HG03039 (cell line): Measurements from ENCODE around the gene VIPR2.

ENCODE experiments used
- ATAC-seq: cut with Tn5 transposase; IDR thresholded peaks from one replicate; pipeline ENCODE4 v1.9.1; 2021; ENCODE audit warnings: mild to moderate bottlenecking, moderate library complexity; ENCODE audit not compliant: unreplicated experiment

VIPR2 gene

DNA sequence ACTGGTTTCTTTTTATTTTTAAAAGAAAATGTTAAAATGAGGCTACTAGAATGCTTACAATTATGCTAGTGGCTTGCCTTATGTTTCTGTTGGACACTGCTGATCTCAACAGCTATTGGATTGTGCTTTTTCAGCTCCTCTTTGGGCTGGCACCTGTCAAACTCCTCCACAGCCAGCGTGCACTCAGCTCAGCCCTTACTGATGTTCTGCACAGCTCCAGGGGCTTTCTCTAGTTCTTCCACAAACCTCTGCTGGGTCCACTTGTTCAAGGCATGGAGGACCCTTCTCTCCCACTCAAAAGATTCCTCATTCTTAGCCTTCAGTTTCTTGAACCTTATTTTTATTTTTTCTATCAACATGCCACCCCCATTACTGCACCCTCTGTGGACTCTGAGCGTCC, 96.0 kb downstream of the VIPR2 start:
- ATAC-seq = no peak

DNA sequence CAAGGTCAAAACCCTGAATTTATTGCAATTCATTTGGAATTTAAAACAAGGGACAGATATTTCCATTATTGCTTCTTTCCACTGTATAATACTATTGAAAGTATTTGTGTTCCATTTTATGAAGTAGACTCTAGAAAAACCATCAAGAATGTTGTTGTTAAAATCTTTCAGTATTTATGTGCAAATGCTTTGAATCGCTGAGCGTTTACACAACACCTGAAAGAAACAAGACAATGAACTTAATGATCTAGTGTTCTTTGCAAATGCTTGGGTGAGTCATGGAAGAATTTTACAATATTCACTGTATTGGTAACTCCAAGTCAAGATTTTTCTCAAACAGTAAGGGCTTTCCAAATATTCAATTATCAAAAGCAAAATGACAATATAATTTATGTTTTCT, 97.1 kb downstream of the VIPR2 start:
- ATAC-seq = no peak

GRCh38 chr7:159046300-159046699, 98.4 kb downstream of the VIPR2 start:
- ATAC-seq = no peak

GRCh38 chr7:159045839-159046238, 98.8 kb downstream of the VIPR2 start:
- no peak for ATAC-seq

DNA sequence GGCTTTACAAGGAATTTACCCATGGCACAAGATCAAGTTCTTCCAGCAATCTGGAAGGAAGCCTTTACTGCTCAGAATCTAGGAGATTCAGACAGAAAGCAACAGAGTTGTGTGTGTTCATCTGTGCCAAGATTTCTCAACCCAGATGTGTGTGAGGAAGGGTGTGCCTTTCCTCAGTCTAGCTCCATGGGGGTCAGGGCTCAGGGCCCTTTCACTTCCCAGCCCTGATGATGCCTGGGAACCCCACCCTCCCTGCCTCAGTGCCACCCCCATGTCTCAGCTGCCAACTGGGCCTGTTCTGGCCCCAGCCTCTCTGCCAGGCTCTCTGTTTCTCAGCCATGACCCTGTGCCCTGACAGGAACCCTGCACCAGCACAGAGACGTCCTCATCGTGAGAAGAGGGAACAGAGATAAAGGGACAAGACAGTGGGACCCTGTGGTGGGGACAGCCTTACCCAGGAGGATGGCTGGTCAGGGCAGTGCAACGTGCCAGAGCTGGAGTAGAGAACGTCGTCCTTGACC, 102.0 kb downstream of the VIPR2 start:
- no peak for ATAC-seq

- no peak for ATAC-seq
Measured at GRCh38 chr7:159042103-159042502, 102.6 kb downstream of the VIPR2 start.

DNA sequence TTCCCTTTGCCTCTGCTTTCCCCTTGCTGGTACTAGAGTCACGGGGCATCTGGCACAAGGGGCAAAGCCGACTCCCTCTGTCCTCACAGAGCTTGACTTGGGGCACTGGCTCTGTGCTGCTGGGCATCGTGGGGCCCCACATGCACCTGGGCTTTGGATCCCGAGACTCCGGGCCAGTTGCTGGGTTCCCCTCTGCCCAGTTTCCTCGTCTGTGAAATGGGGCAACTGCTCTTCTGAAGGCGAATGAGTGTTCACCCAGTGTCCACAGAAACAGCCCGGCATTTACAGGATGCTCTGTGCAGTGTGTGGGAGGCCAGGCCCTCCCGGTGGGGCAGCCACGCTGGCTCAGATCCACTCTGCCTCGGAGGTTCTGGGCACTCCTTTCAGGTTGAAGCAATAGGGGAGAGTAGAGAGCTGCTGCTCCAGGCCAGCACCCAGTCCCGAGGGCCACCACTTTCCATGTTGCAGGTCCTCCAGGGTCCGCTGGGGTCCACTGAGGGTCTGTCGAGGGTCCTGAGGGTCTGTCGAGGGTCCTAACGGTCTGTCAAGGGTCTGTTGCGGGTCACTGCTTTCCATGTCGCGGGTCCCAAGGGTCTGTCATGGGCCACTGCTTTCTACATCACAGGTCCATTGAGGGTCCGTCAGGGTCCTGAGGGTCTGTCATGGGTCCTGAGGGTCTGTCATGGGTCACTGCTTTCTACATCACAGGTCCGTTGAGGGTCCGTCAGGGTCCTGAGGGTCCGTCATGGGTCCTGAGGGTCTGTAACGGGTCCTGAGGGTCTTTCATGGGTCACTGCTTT, 103.6 kb downstream of the VIPR2 start:
- no peak for ATAC-seq

DNA sequence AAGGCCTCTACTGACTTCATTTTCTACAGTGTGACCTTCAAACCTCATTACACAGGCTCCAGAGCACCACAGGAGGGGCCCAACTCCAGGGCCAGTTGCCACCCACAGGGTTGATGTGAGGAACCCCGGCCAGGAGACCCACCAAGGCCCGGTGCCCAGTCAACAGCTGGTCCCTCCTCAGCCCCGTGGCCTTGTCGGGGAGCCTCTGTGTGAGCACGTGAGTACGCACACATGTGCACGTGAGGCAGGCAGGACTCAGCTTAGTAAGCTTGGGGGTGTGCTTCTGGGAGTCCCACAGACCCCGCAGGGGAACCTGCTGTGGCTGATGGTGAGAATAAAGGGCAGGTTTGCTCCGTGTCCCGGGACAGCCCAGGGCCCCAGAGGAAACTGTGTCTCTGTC, 104.5 kb downstream of the VIPR2 start:
- no peak for ATAC-seq

GRCh38 chr7:159039716-159040115, 105.0 kb downstream of the VIPR2 start:
- ATAC-seq = no peak

GRCh38 chr7:159038066-159038465, 106.6 kb downstream of the VIPR2 start:
- ATAC-seq = no peak

- ATAC-seq = no peak
Measured at GRCh38 chr7:159036916-159037605, 107.6 kb downstream of the VIPR2 start.

- ATAC-seq = no peak
Measured at GRCh38 chr7:159035571-159036073, 109.0 kb downstream of the VIPR2 start.

DNA sequence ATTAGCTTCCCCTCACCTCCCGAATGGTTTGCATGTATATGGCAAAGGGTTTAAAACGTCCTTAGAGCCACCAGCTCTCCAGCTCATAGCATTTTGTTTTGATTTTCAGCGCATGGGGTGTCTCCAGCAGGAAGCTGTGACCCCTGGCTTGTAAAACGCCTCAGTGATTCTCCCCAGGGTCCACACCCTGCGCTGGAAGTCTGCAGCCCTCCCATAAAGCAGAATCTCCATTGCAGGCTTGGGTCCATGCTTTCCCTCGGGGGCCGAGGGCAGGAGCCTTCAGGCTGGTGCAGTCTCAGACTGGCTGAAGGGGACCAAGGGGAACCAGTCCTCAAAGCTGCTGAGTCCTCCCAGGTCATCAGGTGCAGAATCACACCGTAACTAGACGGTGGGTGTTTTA, 109.7 kb downstream of the VIPR2 start:
- ATAC-seq = no peak

- no peak for ATAC-seq
Measured at GRCh38 chr7:159034394-159034793, 110.3 kb downstream of the VIPR2 start.

DNA sequence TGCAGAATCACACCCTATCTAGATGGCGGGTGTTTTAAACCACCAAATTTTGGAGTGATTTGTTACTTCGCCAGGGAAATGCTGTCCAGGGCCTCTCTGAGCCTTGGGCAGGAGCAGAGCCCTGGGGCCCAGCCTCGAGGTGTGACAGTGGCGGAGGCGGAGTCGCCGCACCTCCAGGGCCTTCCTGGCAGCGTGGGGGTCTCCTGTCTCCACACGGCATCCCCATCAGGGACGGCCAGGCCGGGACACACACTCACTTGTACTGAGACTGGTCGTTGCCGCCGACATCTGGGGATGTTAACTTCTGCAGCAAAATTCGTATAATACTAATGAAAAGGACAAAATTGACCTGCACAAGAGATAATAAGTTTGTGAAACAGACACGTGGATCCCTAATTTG, 110.7 kb downstream of the VIPR2 start:
- no peak for ATAC-seq

DNA sequence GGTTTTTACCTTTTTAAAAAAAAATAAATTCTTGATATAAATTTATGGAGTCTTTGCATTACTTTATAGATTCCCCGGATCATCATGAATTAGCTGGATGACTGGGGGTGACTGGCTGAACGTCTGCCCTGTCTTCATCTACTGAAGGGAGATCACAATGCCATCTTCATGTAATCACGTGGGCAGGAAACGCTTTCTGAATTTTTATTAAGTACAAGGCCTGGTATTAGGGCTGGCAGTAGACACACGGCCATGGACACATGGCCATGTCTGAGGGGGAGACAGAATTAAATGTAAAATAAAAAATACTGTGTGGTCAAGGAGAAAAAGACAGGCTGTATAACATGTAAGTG, 111.2 kb downstream of the VIPR2 start:
- no peak for ATAC-seq

DNA sequence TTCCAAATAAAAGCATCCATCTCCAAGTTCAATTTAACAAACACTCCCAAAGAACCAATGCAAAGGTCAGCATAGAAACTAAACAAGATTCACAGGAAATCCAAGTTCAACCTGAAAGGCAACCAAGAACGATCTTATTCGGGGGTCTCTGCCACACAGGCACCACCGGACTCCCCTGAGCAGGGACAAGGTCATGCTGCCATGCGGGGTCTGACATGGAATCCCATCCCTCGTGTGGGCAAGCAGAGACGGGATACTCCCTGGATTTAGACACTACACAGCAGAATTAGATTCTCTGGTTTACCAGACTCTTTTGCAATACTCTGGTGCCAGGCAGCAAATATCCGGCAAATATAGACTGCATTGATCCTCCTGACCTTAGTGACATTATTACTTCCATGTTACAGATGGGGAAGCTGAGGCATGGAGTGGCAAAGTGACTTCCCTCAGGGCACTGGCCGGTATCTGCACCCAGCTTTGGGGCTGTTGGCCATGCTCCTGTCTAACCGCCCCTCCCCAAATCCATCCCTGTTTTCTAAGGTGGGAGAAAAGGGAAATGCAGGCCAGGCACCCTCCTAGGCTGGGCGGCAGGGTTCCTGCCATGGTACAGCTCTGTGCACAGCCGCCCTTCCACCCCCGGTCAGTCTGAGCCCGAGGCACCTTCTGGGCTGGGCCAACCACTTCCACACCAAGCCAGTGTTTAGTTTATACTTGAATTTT, 111.8 kb downstream of the VIPR2 start:
- no peak for ATAC-seq

DNA sequence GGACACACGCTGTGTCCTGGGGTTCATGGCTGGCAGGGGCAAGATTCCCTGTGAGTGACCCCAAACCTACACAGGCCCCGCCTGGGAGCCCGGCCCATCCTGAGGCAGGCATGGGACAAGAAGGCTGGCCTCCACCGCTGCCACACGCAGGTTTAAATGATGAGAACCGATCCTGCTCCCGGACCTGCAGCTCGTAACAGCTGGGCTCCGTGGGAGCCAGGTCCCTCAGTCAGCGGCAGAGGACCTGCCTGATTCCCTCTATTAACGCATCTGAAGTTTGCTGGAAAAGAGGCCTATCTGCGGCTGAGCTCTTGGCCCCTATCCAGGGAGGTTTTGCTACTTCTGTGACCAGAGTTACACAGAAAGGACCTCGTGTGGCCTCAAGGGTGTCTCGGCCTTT, 112.3 kb downstream of the VIPR2 start:
- no peak for ATAC-seq

- no peak for ATAC-seq
Measured at GRCh38 chr7:159031750-159032149, 112.9 kb downstream of the VIPR2 start.

- no peak for ATAC-seq
Measured at GRCh38 chr7:159031135-159031701, 113.4 kb downstream of the VIPR2 start.

DNA sequence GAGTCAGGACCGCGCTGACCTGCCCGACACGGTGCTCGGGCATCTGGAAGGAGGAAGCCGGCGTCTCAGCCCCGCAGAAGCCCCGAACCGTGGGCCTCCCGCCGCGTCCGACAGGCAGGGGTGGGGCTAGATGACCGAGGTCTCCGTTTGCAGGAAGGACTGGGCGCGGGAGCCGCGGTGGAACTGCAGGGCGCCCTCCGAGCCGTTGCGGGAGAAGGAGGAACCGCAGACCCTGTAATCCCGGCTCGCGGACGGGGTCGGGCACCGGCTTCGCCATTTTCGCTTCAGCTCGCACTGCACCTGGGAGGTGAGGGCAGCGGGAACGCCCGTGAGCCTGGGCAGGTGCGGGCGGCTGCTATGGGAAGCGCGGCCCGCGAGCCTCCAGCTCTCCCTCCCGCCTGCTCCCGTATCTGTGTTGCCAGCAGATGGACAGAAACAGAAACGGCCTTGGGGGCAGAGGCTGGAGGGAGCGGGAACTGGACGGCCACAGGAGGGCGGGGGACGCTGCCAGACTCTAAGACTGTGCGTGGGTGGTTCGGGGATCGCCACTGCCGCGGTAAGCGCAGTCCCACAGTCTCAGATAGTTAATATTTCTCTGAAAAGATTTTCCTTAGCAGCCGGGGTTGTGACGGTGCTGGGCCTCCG, 114.1 kb downstream of the VIPR2 start:
- ATAC-seq = no peak
